GM08714 (cell line): ENCODE measurements around the gene OMD.

ENCODE experiments used
- H3K4me3 ChIP-seq: fragments of 200-500 bp; sonication (Bioruptor generic); 2 replicates; pipeline ENCODE4 v1.5.1; 2014; ENCODE audit warnings: mild to moderate bottlenecking, low read length, inconsistent platforms
- ZNF274 ChIP-seq: IDR thresholded peaks from 2 replicates; pipeline ENCODE4 v1.6.1; 2012; ENCODE audit warnings: mild to moderate bottlenecking, low read depth, low read length

The OMD gene

GRCh38 chr9:92424340-92424739 is at the start of gene OMD:
Gene OMD (minus strand): TSS chr9:92424471. CDS start chr9:92417558, 6,913 bp downstream.
- TF ChIP-seq ZNF274 = no peak
- no peak within 1 kb of the TSS for H3K4me3 ChIP-seq

DNA sequence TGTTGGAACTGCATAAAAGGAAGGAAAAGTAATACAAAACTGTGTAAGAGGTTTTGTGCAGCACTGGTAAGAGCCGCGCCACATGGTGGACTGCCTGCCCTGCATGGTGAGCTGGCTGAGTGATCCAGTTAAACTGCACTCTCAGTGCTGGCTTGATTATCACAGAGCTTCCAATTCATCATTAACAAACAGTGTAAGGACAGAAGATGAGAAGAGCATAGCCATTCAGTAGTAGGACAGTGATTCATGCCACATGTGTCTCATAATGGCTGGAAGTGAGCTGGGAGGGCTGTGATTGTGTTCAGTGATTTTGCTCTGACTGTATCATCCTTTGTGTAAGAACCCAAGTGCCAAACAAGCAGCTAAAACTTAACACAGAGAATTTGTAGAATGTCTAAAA is 43.9 kb upstream of the OMD start:
- TF ChIP-seq ZNF274 = no peak

GRCh38 chr9:92467511-92467910 is 43.2 kb upstream of the OMD start:
- no peak for TF ChIP-seq ZNF274
- H3K4me3 ChIP-seq = no peak overlapping the region

More for the DNA sequence above, 43.9 kb upstream of the OMD start:
- no peak overlapping the region for H3K4me3 ChIP-seq

DNA sequence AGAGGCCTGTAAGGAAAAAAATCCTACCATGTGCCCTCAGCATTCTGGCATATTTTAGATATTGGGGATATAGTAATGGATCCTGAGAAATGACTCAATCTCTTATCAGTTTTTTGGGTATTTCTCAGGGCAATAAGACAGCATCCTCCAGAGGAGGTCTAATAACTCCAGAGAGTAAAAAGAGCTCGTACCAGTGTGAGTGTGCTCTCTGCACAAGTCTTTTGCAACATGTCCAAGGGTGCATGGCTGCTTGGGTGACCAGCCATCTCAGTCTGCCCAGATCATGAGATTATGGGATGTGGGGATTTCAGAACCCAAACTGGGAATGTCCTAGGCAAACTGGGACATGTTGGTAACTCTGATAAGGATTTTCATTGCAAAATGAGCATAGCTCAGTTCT is 42.8 kb upstream of the OMD start:
- TF ChIP-seq ZNF274 = no peak
- H3K4me3 ChIP-seq = no peak overlapping the region

- H3K4me3 ChIP-seq = no peak overlapping the region
- no peak for TF ChIP-seq ZNF274
Measured at GRCh38 chr9:92463984-92464383, 39.7 kb upstream of the OMD start.

- no peak overlapping the region for H3K4me3 ChIP-seq
- TF ChIP-seq ZNF274 = no peak
Measured at GRCh38 chr9:92463387-92463786, 39.1 kb upstream of the OMD start.

GRCh38 chr9:92457576-92457975 is 33.3 kb upstream of the OMD start:
- H3K4me3 ChIP-seq = no peak overlapping the region
- no peak for TF ChIP-seq ZNF274

GRCh38 chr9:92455217-92455616 is 30.9 kb upstream of the OMD start:
- H3K4me3 ChIP-seq = no peak overlapping the region
- TF ChIP-seq ZNF274 = no peak

- TF ChIP-seq ZNF274 = no peak
- no peak overlapping the region for H3K4me3 ChIP-seq
Measured at GRCh38 chr9:92446536-92446935, 22.3 kb upstream of the OMD start.

- no peak for TF ChIP-seq ZNF274
- H3K4me3 ChIP-seq = no peak overlapping the region
Measured at GRCh38 chr9:92444841-92445240, 20.6 kb upstream of the OMD start.

- H3K4me3 ChIP-seq = no peak overlapping the region
- no peak for TF ChIP-seq ZNF274
Measured at GRCh38 chr9:92440751-92441046, 16.4 kb upstream of the OMD start.

DNA sequence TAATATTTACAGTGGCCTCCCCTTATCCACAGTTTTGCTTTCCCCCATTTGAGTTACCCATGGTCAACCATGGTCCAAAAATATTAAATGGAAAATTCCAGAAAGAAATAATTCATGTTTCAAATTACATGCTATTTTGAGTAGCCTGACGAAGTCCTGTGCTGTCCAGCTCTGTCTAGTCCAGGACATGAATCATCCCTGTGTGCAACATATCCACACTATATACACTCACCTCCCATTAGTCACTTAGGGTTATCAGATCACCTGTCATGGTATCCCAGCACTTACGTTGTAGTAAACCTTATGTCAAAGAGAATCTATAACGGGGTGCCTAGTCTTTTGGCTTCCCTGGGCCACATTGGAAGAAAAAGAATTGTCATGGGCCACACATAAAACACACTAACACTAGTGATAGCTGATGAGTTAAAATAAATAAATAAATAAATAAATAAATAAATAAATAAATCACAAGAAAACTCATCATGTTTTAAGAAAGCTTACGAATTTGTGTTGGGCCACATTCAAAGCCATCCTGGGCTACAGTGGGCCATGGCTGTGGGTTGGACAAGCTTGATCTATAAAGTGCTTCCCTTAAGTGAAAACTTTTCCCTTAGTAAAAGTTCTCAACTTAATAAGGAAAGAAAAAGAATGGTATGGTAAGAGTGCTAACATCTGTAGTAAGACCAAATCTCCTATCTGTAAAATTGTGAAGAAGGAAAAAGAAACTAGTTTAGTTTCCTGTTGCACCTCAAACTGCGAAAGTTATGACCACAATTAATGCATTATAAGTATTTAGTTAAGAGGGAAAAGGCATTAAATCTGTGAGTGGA is 15.9 kb upstream of the OMD start:
- no peak overlapping the region for H3K4me3 ChIP-seq
- TF ChIP-seq ZNF274 = no peak

DNA sequence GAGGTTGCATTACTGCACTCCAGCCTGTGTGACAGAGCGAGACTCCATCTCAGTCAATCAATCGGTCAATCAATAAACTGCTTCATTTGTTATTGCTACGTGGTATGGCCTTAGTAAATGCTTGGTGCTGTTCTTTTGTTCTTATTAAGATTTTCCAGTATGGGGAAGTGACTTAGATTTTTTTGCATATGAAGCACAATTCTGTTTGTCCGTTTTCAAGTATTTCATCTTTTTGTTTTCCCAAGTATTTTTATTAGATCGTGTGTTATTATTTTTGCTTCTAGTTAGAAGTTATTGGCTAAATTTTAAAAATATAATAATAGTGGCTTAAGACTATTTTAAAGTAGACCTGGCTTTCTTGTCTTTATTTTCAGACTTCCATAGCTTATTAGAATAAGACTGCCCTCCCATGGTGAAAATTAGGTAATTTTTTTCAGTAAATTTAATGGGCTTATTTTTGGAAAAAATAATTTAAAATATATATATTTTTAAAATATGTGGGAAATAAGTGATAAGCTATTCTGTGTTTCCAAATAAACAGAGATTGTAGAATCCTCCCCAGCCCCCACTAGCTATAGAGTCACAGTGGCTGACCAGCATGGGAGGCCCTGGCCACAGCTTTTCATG is 14.7 kb upstream of the OMD start:
- H3K4me3 ChIP-seq = no peak overlapping the region
- TF ChIP-seq ZNF274 = no peak

DNA sequence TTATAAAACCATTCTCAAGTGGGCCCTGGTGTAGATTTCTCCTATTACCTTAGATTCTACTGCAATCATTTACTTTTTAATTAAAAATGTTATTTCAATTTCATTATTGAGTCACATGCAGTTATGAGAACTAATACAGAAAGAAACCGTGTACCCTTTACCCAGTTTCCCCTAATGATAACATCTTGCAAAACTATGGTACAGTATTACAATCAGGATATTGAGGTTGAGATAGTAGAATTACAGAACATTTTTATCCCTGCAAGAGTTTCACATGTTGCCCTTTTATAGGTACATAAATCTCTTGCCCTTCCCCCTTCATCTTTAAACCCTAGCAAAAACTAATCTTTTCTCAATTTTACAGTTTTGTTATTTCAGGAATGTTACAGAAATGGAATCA is 11.0 kb upstream of the OMD start:
- no peak for TF ChIP-seq ZNF274

DNA sequence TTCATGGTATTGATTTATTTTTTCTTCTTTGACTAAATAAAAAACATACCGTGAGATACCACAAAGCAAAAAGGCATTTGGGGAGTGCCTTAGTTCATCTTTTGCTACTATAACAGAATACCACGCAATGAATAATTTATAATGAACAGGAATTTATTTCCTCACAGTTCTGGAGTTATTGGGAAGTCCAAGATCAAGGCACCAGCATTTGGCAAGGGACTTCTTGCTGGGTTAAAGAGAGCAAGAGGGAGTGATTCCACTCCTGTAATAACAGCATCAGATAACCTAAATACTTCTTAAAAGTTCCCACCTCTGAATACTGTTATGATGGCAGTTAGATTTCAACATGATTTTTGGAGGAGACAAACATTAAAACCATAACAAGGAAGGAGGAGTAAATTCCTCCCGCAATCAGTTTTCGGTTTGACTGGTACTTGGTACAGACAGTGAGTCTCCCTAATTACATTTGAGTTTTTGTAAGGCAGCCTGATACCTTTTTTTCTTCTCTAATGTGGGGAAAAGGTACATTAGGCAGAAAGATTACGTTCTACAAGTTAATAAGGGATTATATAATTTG is 8.8 kb upstream of the OMD start:
- H3K4me3 ChIP-seq = no peak overlapping the region
- no peak for TF ChIP-seq ZNF274

More for the DNA sequence above, 11.0 kb upstream of the OMD start:
- H3K4me3 ChIP-seq = no peak overlapping the region

DNA sequence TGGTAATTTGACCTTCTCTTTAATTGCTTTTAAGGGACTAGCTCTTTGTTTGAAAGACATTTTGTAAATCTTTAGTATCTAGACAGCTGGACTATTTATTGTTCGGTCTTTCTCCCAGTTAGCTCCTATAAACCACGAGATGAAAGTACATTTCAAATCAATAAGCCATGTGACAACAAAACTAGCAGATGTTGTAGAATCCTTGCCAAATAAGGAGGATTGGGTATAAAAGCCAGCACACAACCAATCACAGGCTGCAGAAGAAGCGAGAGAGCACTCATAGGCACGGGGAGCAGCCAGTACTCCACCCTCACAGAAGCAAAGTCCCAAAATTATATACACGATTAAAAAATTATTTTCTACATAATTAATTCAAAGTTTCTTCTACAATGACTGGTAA is 8.1 kb upstream of the OMD start:
- no peak overlapping the region for H3K4me3 ChIP-seq
- no peak for TF ChIP-seq ZNF274
